Neural crest cell (in vitro differentiated cells): ENCODE data around the gene FYB2. TPM values are rescaled to one million over a fixed set of nuclear protein-coding genes. Genes with fewer than 3 reads are reported as not detected.

Source experiments
- DNase-seq: peaks from one replicate; pipeline ENCODE4 v3.0.0; 2021; ENCODE audit warnings: low read depth, mixed read lengths, low spot score
- H3K27ac Mint-ChIP-seq: one replicate; pipeline ENCODE4 v1.8.0; 2021; ENCODE audit warnings: mild to moderate bottlenecking, mixed read lengths; ENCODE audit not compliant: unreplicated experiment
- H3K27me3 Mint-ChIP-seq: 2 replicates; pipeline ENCODE4 v1.8.0; 2021; ENCODE audit warnings: low read depth, mild to moderate bottlenecking, mixed read lengths
- H3K36me3 Mint-ChIP-seq: 2 replicates; pipeline ENCODE4 v1.8.0; 2021; ENCODE audit warnings: low read depth, mild to moderate bottlenecking, mixed read lengths
- H3K4me1 Mint-ChIP-seq: 2 replicates; pipeline ENCODE4 v1.8.0; 2021; ENCODE audit warnings: mixed read lengths
- H3K4me3 Mint-ChIP-seq: one replicate; pipeline ENCODE4 v1.8.0; 2021; ENCODE audit warnings: mild to moderate bottlenecking, mixed read lengths
- H3K9me3 Mint-ChIP-seq: 2 replicates; pipeline ENCODE4 v1.8.0; 2021; ENCODE audit warnings: mixed read lengths
- CTCF ChIP-seq: fragments of 200-600 bp; sonication (generic); conservative IDR thresholded peaks from 2 replicates; pipeline ENCODE4 v1.5.0; 2021; ENCODE audit warnings: antibody characterized with exemption, mild to moderate bottlenecking
- total RNA-seq: library from RNA; stranded (reverse); gene quantifications from 2 replicates; pipeline ENCODE4 v1.2.1, GENCODE V29; 2021

FYB2 gene
- total RNA-seq, 1 donor from 2014 or later = not detected

GRCh38 chr1:56773341-56774066 lies 45.7 kb downstream of the FYB2 start:
- Mint-ChIP-seq H3K36me3 (no peaks in the 10 kb centered on the region), H3K4me3 (no peak overlapping the region), H3K9me3 (no peaks in the 10 kb centered on the region), H3K27me3 (no peaks in the 10 kb centered on the region), H3K4me1 (no peaks in the 10 kb centered on the region), H3K27ac (no peak overlapping the region)
- DNase-seq = no peak
- TF ChIP-seq CTCF = no peak

GRCh38 chr1:56771717-56772116 lies 47.5 kb downstream of the FYB2 start:
- H3K27ac Mint-ChIP-seq = no peak overlapping the region
- no peaks in the 10 kb centered on the region for H3K9me3 Mint-ChIP-seq
- TF ChIP-seq CTCF = no peak
- no peaks in the 10 kb centered on the region for H3K36me3 Mint-ChIP-seq
- DNase-seq = no peak
- H3K4me1 Mint-ChIP-seq = no peaks in the 10 kb centered on the region
- H3K27me3 Mint-ChIP-seq = no peaks in the 10 kb centered on the region
- H3K4me3 Mint-ChIP-seq = no peak overlapping the region

- DNase-seq = no peak
These were observed 60.4 kb downstream of the FYB2 start for GRCh38 chr1:56758794-56759193.

GRCh38 chr1:56758135-56758534 lies 61.1 kb downstream of the FYB2 start:
- no peaks in the 10 kb centered on the region for H3K4me1 Mint-ChIP-seq
- no peak overlapping the region for H3K4me3 Mint-ChIP-seq
- peaks cover 6% of the 10 kb centered on the region for H3K27me3 Mint-ChIP-seq
- TF ChIP-seq CTCF = no peak
- no peaks in the 10 kb centered on the region for H3K36me3 Mint-ChIP-seq
- no peaks in the 10 kb centered on the region for H3K9me3 Mint-ChIP-seq
- no peak overlapping the region for H3K27ac Mint-ChIP-seq
- DNase-seq = no peak

More at GRCh38 chr1:56758794-56759193, 60.4 kb downstream of the FYB2 start:
- Mint-ChIP-seq H3K27me3 (peaks cover 6% of the 10 kb centered on the region), H3K36me3 (no peaks in the 10 kb centered on the region), H3K27ac (no peak overlapping the region), H3K4me1 (no peaks in the 10 kb centered on the region), H3K9me3 (no peaks in the 10 kb centered on the region), H3K4me3 (no peak overlapping the region)
- TF ChIP-seq CTCF = no peak

GRCh38 chr1:56755911-56756310 lies 63.3 kb downstream of the FYB2 start:
- no peaks in the 10 kb centered on the region for H3K9me3 Mint-ChIP-seq
- no peak overlapping the region for H3K4me3 Mint-ChIP-seq
- DNase-seq = no peak
- H3K4me1 Mint-ChIP-seq = no peaks in the 10 kb centered on the region
- peaks cover 6% of the 10 kb centered on the region for H3K27me3 Mint-ChIP-seq
- no peak overlapping the region for H3K27ac Mint-ChIP-seq
- H3K36me3 Mint-ChIP-seq = no peaks in the 10 kb centered on the region
- no peak for TF ChIP-seq CTCF
